ENCODE measurements around the gene AIF1. TPM values are rescaled to one million over a fixed set of nuclear protein-coding genes. Genes with fewer than 3 reads are reported as not detected.
A peak's percentile ranks its signal among the peaks of the same experiment; 100 is the strongest.

The AIF1 gene
- total RNA-seq, 1 donor from 2014 or later = 19.8 TPM

DNA sequence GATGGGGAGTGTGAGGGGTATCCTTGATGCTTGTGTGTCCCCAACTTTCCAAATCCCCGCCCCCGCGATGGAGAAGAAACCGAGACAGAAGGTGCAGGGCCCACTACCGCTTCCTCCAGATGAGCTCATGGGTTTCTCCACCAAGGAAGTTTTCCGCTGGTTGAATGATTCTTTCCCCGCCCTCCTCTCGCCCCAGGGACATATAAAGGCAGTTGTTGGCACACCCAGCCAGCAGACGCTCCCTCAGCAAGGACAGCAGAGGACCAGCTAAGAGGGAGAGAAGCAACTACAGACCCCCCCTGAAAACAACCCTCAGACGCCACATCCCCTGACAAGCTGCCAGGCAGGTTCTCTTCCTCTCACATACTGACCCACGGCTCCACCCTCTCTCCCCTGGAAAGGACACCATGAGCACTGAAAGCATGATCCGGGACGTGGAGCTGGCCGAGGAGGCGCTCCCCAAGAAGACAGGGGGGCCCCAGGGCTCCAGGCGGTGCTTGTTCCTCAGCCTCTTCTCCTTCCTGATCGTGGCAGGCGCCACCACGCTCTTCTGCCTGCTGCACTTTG lies 39.6 kb upstream of the AIF1 start, which contains the start of gene TNF:
Gene TNF, plus strand, starts transcription at position 231 of the 567 bp plus-strand sequence. Its CDS starts 177 bp downstream, at position 408.
- H3K36me3 ChIP-seq (ENCODE audit: control insufficient read depth in 3 of 3, insufficient read depth in 3 of 3, low read length in 3 of 3) = no peaks in the 10 kb centered on the region
- H3K9ac ChIP-seq (ENCODE audit: low read depth in 1 of 3, low read length in 3 of 3) = peak within 1 kb of the TSS; percentile 42 to 62 (median 57)
- no peak within 1 kb of the TSS for H3K27ac ChIP-seq (ENCODE audit: low read depth, low read length)
- H3K9me3 ChIP-seq (ENCODE audit: control insufficient read depth in 3 of 3, low read length in 3 of 3) = no peaks in the 10 kb centered on the region
- H3K4me3 ChIP-seq (ENCODE audit: low read length in 3 of 3) = peak within 1 kb of the TSS; percentile 2 to 64 (median 33)
- no peaks in the 10 kb centered on the region for H3K27me3 ChIP-seq (ENCODE audit: control insufficient read depth in 3 of 3, insufficient read depth in 3 of 3, low read length in 3 of 3)
- H3K4me1 ChIP-seq (ENCODE audit: control insufficient read depth in 3 of 3, insufficient read depth in 3 of 3, low read length in 3 of 3) = peaks cover 1 to 6% (median 6%) of the 10 kb centered on the region in 3 donors

DNA sequence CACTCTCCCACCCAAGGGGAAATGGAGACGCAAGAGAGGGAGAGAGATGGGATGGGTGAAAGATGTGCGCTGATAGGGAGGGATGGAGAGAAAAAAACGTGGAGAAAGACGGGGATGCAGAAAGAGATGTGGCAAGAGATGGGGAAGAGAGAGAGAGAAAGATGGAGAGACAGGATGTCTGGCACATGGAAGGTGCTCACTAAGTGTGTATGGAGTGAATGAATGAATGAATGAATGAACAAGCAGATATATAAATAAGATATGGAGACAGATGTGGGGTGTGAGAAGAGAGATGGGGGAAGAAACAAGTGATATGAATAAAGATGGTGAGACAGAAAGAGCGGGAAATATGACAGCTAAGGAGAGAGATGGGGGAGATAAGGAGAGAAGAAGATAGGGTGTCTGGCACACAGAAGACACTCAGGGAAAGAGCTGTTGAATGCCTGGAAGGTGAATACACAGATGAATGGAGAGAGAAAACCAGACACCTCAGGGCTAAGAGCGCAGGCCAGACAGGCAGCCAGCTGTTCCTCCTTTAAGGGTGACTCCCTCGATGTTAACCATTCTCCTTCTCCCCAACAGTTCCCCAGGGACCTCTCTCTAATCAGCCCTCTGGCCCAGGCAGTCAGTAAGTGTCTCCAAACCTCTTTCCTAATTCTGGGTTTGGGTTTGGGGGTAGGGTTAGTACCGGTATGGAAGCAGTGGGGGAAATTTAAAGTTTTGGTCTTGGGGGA lies 38.9 kb upstream of the AIF1 start:
- H3K27me3 ChIP-seq (ENCODE audit: control insufficient read depth in 3 of 3, insufficient read depth in 3 of 3, low read length in 3 of 3) = no peaks in the 10 kb centered on the region
- H3K9ac ChIP-seq (ENCODE audit: low read depth in 1 of 3, low read length in 3 of 3) = peak overlapping the region in 1 of 3 donors; percentile 62
- peak overlapping the region in 2 of 3 donors; percentile 33 to 64 for H3K4me3 ChIP-seq (ENCODE audit: low read length in 3 of 3)
- H3K9me3 ChIP-seq (ENCODE audit: control insufficient read depth in 3 of 3, low read length in 3 of 3) = no peaks in the 10 kb centered on the region
- H3K27ac ChIP-seq (ENCODE audit: low read depth, low read length) = no peak overlapping the region
- H3K4me1 ChIP-seq (ENCODE audit: control insufficient read depth in 3 of 3, insufficient read depth in 3 of 3, low read length in 3 of 3) = peaks cover 7 to 12% (median 10%) of the 10 kb centered on the region in 3 donors
- H3K36me3 ChIP-seq (ENCODE audit: control insufficient read depth in 3 of 3, insufficient read depth in 3 of 3, low read length in 3 of 3) = no peaks in the 10 kb centered on the region

DNA sequence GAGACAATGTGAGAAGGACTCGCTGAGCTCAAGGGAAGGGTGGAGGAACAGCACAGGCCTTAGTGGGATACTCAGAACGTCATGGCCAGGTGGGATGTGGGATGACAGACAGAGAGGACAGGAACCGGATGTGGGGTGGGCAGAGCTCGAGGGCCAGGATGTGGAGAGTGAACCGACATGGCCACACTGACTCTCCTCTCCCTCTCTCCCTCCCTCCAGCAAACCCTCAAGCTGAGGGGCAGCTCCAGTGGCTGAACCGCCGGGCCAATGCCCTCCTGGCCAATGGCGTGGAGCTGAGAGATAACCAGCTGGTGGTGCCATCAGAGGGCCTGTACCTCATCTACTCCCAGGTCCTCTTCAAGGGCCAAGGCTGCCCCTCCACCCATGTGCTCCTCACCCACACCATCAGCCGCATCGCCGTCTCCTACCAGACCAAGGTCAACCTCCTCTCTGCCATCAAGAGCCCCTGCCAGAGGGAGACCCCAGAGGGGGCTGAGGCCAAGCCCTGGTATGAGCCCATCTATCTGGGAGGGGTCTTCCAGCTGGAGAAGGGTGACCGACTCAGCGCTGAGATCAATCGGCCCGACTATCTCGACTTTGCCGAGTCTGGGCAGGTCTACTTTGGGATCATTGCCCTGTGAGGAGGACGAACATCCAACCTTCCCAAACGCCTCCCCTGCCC lies 38.0 kb upstream of the AIF1 start:
- H3K27ac ChIP-seq (ENCODE audit: low read depth, low read length) = no peak overlapping the region
- no peaks in the 10 kb centered on the region for H3K27me3 ChIP-seq (ENCODE audit: control insufficient read depth in 3 of 3, insufficient read depth in 3 of 3, low read length in 3 of 3)
- H3K36me3 ChIP-seq (ENCODE audit: control insufficient read depth in 3 of 3, insufficient read depth in 3 of 3, low read length in 3 of 3) = no peaks in the 10 kb centered on the region
- H3K4me3 ChIP-seq (ENCODE audit: low read length in 3 of 3) = no peak overlapping the region
- H3K4me1 ChIP-seq (ENCODE audit: control insufficient read depth in 3 of 3, insufficient read depth in 3 of 3, low read length in 3 of 3) = peaks cover 17 to 21% (median 20%) of the 10 kb centered on the region in 3 donors
- H3K9ac ChIP-seq (ENCODE audit: low read depth in 1 of 3, low read length in 3 of 3) = no peak overlapping the region
- H3K9me3 ChIP-seq (ENCODE audit: control insufficient read depth in 3 of 3, low read length in 3 of 3) = no peaks in the 10 kb centered on the region

DNA sequence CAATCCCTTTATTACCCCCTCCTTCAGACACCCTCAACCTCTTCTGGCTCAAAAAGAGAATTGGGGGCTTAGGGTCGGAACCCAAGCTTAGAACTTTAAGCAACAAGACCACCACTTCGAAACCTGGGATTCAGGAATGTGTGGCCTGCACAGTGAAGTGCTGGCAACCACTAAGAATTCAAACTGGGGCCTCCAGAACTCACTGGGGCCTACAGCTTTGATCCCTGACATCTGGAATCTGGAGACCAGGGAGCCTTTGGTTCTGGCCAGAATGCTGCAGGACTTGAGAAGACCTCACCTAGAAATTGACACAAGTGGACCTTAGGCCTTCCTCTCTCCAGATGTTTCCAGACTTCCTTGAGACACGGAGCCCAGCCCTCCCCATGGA lies 37.5 kb upstream of the AIF1 start:
- Histone ChIP-seq H3K27me3 (ENCODE audit: control insufficient read depth in 3 of 3, insufficient read depth in 3 of 3, low read length in 3 of 3) (no peaks in the 10 kb centered on the region), H3K9me3 (ENCODE audit: control insufficient read depth in 3 of 3, low read length in 3 of 3) (no peaks in the 10 kb centered on the region), H3K4me1 (ENCODE audit: control insufficient read depth in 3 of 3, insufficient read depth in 3 of 3, low read length in 3 of 3) (peaks cover 18 to 22% (median 20%) of the 10 kb centered on the region in 3 donors), H3K4me3 (ENCODE audit: low read length in 3 of 3) (no peak overlapping the region), H3K36me3 (ENCODE audit: control insufficient read depth in 3 of 3, insufficient read depth in 3 of 3, low read length in 3 of 3) (no peaks in the 10 kb centered on the region), H3K27ac (ENCODE audit: low read depth, low read length) (no peak overlapping the region), H3K9ac (ENCODE audit: low read depth in 1 of 3, low read length in 3 of 3) (no peak overlapping the region)

DNA sequence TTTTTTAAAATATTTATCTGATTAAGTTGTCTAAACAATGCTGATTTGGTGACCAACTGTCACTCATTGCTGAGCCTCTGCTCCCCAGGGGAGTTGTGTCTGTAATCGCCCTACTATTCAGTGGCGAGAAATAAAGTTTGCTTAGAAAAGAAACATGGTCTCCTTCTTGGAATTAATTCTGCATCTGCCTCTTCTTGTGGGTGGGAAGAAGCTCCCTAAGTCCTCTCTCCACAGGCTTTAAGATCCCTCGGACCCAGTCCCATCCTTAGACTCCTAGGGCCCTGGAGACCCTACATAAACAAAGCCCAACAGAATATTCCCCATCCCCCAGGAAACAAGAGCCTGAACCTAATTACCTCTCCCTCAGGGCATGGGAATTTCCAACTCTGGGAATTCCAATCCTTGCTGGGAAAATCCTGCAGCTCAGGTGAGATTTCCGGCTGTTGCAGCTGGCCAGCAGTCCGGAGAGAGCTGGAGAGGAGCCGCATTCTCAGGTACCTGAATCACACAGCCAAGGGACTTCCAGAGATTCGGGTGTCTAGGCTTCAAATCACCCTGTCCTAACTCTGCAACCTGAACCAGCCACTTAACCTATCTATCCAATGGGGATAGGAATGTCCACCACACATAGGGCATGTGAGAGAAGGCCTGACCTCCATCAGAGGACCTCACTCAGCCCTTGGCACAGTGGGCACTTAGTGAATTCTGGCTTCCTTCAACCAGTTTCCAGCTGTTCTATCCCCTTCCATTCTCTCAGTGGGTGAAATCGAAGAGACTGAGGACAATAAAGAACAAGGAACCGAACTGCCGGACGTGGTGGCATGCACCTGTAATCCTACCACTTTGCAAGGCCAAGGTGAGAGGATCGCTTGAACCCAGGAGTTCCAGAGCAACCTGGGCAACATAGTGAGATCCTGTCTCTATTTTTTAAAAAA lies 36.6 kb upstream of the AIF1 start:
- H3K27me3 ChIP-seq (ENCODE audit: control insufficient read depth in 3 of 3, insufficient read depth in 3 of 3, low read length in 3 of 3) = no peaks in the 10 kb centered on the region
- no peaks in the 10 kb centered on the region for H3K36me3 ChIP-seq (ENCODE audit: control insufficient read depth in 3 of 3, insufficient read depth in 3 of 3, low read length in 3 of 3)
- no peak overlapping the region for H3K9ac ChIP-seq (ENCODE audit: low read depth in 1 of 3, low read length in 3 of 3)
- peaks cover 18 to 22% (median 20%) of the 10 kb centered on the region in 3 donors for H3K4me1 ChIP-seq (ENCODE audit: control insufficient read depth in 3 of 3, insufficient read depth in 3 of 3, low read length in 3 of 3)
- H3K4me3 ChIP-seq (ENCODE audit: low read length in 3 of 3) = no peak overlapping the region
- H3K27ac ChIP-seq (ENCODE audit: low read depth, low read length) = no peak overlapping the region
- H3K9me3 ChIP-seq (ENCODE audit: control insufficient read depth in 3 of 3, low read length in 3 of 3) = no peaks in the 10 kb centered on the region

DNA sequence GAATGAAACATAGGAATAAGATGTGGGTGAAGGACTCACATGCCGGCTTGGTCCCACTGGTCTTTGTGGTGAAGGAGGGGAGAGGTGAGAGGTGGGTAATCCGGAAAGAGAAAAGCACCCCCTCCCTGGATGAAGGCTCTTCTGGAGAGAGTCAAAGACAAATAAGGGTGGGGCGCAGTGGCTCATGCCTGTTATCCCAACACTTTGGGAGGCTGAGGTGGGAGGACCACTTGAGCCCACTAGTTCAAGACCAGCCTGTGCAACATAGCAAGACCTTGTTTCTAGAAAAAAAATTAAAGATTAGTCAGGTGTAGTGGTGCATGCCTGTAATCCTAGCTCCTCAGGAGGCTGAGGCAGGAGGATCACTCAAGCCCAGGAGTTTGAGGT lies 35.9 kb upstream of the AIF1 start:
- Histone ChIP-seq H3K4me1 (ENCODE audit: control insufficient read depth in 3 of 3, insufficient read depth in 3 of 3, low read length in 3 of 3) (peaks cover 18 to 22% (median 20%) of the 10 kb centered on the region in 3 donors), H3K4me3 (ENCODE audit: low read length in 3 of 3) (no peak overlapping the region), H3K27ac (ENCODE audit: low read depth, low read length) (no peak overlapping the region)

DNA sequence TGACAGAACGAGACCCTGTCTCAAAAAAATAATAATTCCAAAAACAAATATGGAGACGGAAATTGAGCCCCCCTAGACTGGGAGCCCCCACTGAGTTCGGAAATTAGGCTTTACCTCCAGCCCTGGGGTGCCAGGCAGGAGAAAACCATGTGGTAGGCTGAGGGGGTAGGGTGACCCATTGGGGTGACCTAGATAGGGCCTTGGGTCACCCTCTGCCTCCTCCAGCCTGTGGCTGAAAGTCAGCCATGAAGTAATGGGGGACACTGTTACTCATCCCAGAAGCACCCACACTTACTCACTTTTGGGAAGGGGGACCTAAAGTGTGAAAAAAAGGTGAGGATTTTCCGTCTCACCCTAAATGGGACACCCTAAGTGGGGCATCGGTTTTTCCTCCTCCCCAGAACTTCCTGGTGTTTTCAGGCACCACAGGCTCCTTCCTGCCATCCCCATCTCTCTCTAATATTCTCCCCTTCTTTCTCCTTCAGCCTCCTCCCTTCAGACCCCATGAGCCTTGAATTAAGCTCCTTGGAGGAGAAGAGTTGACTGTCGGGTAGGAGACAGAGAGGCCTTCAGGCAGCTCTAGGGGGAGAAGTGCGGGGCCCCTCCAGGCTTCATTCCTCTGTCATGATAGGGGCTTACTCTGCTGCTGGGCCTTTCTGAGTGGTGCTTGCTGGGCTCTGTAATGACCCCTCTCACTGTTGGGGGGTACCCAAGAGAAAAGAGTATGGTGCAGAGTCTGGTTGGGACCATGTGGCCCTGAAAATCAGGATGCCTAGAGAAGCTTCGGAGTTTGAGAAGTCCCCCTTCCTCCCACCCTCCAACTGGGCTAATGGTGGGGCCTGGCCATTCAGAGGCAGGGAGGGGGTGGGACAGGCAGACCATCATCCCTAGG lies 35.2 kb upstream of the AIF1 start:
- H3K9ac ChIP-seq (ENCODE audit: low read depth in 1 of 3, low read length in 3 of 3) = no peak overlapping the region
- H3K4me3 ChIP-seq (ENCODE audit: low read length in 3 of 3) = no peak overlapping the region
- peaks cover 18 to 22% (median 20%) of the 10 kb centered on the region in 3 donors for H3K4me1 ChIP-seq (ENCODE audit: control insufficient read depth in 3 of 3, insufficient read depth in 3 of 3, low read length in 3 of 3)
- H3K36me3 ChIP-seq (ENCODE audit: control insufficient read depth in 3 of 3, insufficient read depth in 3 of 3, low read length in 3 of 3) = no peaks in the 10 kb centered on the region
- no peak overlapping the region for H3K27ac ChIP-seq (ENCODE audit: low read depth, low read length)
- no peaks in the 10 kb centered on the region for H3K9me3 ChIP-seq (ENCODE audit: control insufficient read depth in 3 of 3, low read length in 3 of 3)
- no peaks in the 10 kb centered on the region for H3K27me3 ChIP-seq (ENCODE audit: control insufficient read depth in 3 of 3, insufficient read depth in 3 of 3, low read length in 3 of 3)

More for the DNA sequence above, 35.9 kb upstream of the AIF1 start:
- Histone ChIP-seq H3K36me3 (ENCODE audit: control insufficient read depth in 3 of 3, insufficient read depth in 3 of 3, low read length in 3 of 3) (no peaks in the 10 kb centered on the region), H3K9ac (ENCODE audit: low read depth in 1 of 3, low read length in 3 of 3) (no peak overlapping the region), H3K9me3 (ENCODE audit: control insufficient read depth in 3 of 3, low read length in 3 of 3) (no peaks in the 10 kb centered on the region), H3K27me3 (ENCODE audit: control insufficient read depth in 3 of 3, insufficient read depth in 3 of 3, low read length in 3 of 3) (no peaks in the 10 kb centered on the region)

DNA sequence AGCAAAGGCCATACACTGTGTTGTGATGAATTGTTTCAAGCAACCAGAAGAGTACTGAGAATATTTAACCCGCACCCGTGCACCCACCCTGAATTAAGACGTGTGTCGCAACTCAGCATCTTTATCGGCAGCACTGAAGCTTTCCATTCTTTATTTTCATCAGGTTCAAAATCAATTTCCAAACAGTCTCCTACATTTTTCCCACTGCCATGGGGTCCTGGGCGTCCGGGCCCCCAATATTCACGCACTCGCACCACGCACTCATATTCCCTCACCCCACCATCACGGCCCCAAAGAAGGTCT lies 34.6 kb upstream of the AIF1 start:
- H3K27ac ChIP-seq (ENCODE audit: low read depth, low read length) = peak overlapping the region; percentile 65
- H3K9me3 ChIP-seq (ENCODE audit: control insufficient read depth in 3 of 3, low read length in 3 of 3) = no peaks in the 10 kb centered on the region
- H3K4me1 ChIP-seq (ENCODE audit: control insufficient read depth in 3 of 3, insufficient read depth in 3 of 3, low read length in 3 of 3) = peaks cover 16 to 20% (median 18%) of the 10 kb centered on the region in 3 donors
- H3K9ac ChIP-seq (ENCODE audit: low read depth in 1 of 3, low read length in 3 of 3) = peak overlapping the region; percentile 61 to 96 (median 90)
- peak overlapping the region; percentile 64 to 96 (median 95) for H3K4me3 ChIP-seq (ENCODE audit: low read length in 3 of 3)
- no peaks in the 10 kb centered on the region for H3K36me3 ChIP-seq (ENCODE audit: control insufficient read depth in 3 of 3, insufficient read depth in 3 of 3, low read length in 3 of 3)
- no peaks in the 10 kb centered on the region for H3K27me3 ChIP-seq (ENCODE audit: control insufficient read depth in 3 of 3, insufficient read depth in 3 of 3, low read length in 3 of 3)
